ENCODE results near the gene GPRC5A. TPM values are rescaled to one million over a fixed set of nuclear protein-coding genes. Genes with fewer than 3 reads are reported as not detected.

Gene GPRC5A
- total and polyA plus RNA-seq, 2 of the 13 experiments (the other 11 are each of a cell fraction or from before 2014, with no cell fraction given) = 0.27 to 3.0 TPM

DNA sequence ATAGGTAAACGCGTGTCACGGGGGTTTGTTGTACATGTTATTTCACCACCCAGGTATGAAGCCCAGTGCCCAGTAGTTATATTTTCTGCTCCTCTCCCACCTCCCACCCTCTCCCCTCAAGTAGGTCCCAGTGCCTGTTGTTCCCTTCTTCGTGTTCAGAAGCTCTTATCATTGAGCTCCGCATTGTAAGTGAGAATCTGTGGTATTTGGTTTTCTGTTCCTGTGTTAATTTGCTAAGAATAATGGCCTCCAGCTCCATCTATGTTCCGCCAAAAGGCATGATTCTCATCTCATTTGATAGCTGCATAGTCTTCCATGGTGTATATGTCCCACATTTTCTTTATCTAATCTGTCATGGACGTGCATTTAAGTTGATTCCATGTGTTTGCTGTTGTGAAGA, 67.5 kb downstream of the GPRC5A start:
- no peak overlapping the region for H3K4me3 ChIP-seq (replicated peaks in 1 of 3; ENCODE audit: insufficient read depth in 1 of 3, low read depth in 2 of 3, low read length in 3 of 3)
- H3K4me1 ChIP-seq (ENCODE audit: insufficient read depth, low read length) = peaks cover 12% of the 10 kb centered on the region
- ChIA-PET CTCF (ENCODE audit: low intra/inter-chr PET ratio, low total read pairs) (no interaction called here), POLR2A (no interaction called here)
- DNase-seq (ENCODE audit: low spot score) (no peak), FAIRE-seq (no peak), ATAC-seq (no peak)
- no peaks in the 10 kb centered on the region for H3K79me2 ChIP-seq (ENCODE audit: insufficient read depth, low read length)
- TF ChIP-seq ZNF678 (CRISPR knock-in tag; IDR thresholded peaks at IDR 0.05) = no peak
- TF ChIP-seq SOX5 (CRISPR knock-in tag; IDR thresholded peaks at IDR 0.05; ENCODE audit: borderline replicate concordance) = no peak
- no peak for TF ChIP-seq THAP7 (CRISPR knock-in tag; IDR thresholded peaks at IDR 0.05)
- no peak for TF ChIP-seq ZNF143 (CRISPR knock-in tag; IDR thresholded peaks at IDR 0.05)
- no peak for TF ChIP-seq GZF1 (CRISPR knock-in tag; IDR thresholded peaks at IDR 0.05)
- TF ChIP-seq SRSF4 (IDR thresholded peaks at IDR 0.05; ENCODE audit: low read depth, low read length, poor library complexity, severe bottlenecking) = no peak
- no peak for TF ChIP-seq RNF2 (conservative IDR thresholded peaks at IDR 0.05; ENCODE audit: low read depth)
- TF ChIP-seq CBFB (CRISPR knock-in tag; IDR thresholded peaks at IDR 0.05) = no peak
- TF ChIP-seq IRF9 (CRISPR knock-in tag; IDR thresholded peaks at IDR 0.05; ENCODE audit: borderline replicate concordance) = no peak
- no peak for TF ChIP-seq DZIP1 (CRISPR knock-in tag; IDR thresholded peaks at IDR 0.05)
- no peak for TF ChIP-seq ARHGAP35 (CRISPR knock-in tag; IDR thresholded peaks at IDR 0.05; ENCODE audit: borderline replicate concordance)
- no peak for TF ChIP-seq ETV5 (CRISPR knock-in tag; IDR thresholded peaks at IDR 0.05; ENCODE audit: borderline replicate concordance)
- no peak for TF ChIP-seq ZNF558 (CRISPR knock-in tag; IDR thresholded peaks at IDR 0.05; ENCODE audit: borderline replicate concordance)
- no peak for TF ChIP-seq CBX1 (IDR thresholded peaks at IDR 0.05; ENCODE audit: low read depth)
- TF ChIP-seq ZFYVE20 (CRISPR knock-in tag; IDR thresholded peaks at IDR 0.05; ENCODE audit: borderline replicate concordance, low read depth) = no peak
- H3K9ac ChIP-seq (ENCODE audit: insufficient read depth, low read depth, low read length) = no peak overlapping the region
- no peak overlapping the region for H3K4me2 ChIP-seq (ENCODE audit: low read depth, low read length)
- H3K9me3 ChIP-seq (ENCODE audit: low read length) = no peaks in the 10 kb centered on the region
- WGBS (ENCODE audit: low lambda C conversion rate) = 89% methylated on average over 7 of the region's 7 CpGs
- in situ Hi-C loops (cut with HindIII; ENCODE audit: extremely low pct_ligation_motif_present, low pct_unique_long_range_greater_than_20kb) = no loop called here
- H4K20me1 ChIP-seq (ENCODE audit: insufficient read depth, low read length) = no peaks in the 10 kb centered on the region
- no peaks in the 10 kb centered on the region for H3K36me3 ChIP-seq (replicated peaks in 1 of 2; ENCODE audit: control insufficient read depth in 1 of 2, insufficient read depth in 2 of 2, low read length in 2 of 2)
- intact Hi-C loops (cut with micrococcal nuclease; ENCODE audit: unreplicated experiment) = no loop called here
- H3K27me3 ChIP-seq (ENCODE audit: control insufficient read depth in 1 of 2, insufficient read depth in 2 of 2, low read length in 2 of 2) = no peaks in the 10 kb centered on the region
- no peak overlapping the region for H3K27ac ChIP-seq (ENCODE audit: extremely low read length, insufficient read depth, low read length)
- no TSS peak for BruUV-seq (replicated peaks)
- no peak overlapping the region for H2AFZ ChIP-seq (ENCODE audit: low read length)
